HG03025 (cell line): ENCODE measurements around the gene KCNH1.

ENCODE experiments used
- ATAC-seq: cut with Tn5 transposase; IDR thresholded peaks from one replicate; pipeline ENCODE4 v1.9.1; 2021; ENCODE audit warnings: mild to moderate bottlenecking, moderate library complexity; ENCODE audit not compliant: unreplicated experiment, low FRiP score

KCNH1 gene

DNA sequence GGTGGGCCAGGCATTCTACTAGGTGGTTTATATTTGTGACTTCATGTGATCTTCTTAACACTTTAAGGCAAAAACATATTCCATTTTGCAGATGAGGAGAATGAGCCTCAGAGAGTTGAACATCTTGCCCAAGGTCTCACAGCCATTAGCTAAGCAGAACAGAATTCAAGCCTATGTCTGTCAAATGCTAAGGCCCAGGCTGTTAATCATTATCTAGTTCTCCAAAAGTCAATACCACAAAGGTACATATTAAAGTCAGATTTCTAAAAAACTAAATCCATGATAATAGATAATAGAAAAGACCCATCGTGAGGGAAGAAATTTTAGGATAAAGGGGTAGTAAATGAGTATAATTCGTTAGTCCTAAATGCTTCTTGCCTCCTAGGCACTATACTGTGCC, 234.3 kb downstream of the KCNH1 start:
- ATAC-seq: no peak

DNA sequence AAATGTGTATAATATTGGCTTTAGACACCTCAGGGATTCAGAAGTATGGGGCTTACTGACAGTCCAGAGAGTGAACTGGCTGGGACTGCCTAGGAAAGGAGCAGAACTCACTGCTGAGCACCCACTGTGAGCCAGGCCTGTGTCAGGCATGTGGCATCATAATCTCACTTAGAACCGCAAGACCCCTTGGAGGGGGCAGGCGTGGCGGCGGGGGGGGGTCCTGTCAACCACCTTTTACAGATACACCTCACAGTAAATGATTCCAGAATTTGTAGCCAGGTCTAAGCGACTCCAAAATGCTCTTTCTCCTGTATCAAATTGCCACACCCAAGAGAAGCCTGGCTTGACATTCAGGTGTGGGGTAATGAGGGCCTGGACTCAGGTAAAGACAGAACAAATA, 235.5 kb downstream of the KCNH1 start:
- no peak for ATAC-seq

DNA sequence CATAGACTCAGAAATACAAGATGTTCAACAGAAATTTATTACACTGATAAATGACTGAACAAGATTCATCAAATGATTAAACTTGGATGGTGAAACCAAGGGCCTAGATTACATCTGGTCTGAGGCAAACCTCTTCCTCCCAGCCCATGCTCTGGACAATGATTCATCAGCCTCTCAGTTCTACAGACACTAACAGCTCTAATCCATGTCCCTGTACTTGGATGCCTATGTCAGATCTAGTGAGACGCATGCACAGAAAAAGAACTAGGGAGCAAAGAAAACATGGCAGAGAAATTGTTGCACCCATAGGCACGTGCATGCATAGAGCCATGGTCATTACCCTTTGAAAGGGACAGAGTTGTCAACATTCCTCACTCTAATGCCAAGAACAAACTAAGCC, 250.1 kb downstream of the KCNH1 start:
- ATAC-seq: no peak

DNA sequence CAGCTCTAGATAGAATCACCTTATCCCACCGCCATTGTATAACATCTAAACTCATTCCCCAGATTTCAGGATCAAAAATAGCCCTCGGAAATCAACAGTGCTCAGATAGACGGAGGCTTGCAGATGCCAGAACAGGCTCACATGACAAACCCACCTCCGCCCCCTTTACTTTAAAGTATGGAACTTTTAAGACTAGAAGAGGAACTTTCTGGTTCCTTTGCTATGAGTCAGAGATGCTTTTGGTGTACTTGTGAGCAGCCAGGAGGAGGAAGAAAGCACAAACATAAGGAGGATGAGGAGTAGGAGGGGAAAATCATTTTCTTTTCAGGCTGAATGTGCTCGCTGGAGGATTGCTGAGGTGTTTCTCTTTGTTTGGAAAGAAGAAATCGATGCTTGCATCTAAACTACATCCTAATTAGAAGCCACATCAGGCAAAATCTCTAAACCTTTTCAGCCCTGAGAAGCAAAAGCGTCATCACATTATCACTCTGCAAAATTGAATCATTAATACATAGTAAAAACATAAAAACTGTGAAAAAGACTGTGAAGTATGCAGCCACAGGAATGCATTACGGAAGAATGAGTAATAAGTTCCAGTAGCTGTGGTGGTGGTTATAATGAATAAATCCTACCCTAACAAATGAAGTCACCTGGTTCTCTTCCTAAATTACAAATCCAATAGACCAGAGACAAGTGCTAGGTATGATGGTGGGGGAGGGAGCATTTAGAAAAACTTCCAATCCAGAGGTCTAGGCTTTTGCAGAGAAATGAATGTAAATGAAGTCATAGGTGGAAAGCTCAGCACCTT, 251.3 kb downstream of the KCNH1 start:
- no peak for ATAC-seq

DNA sequence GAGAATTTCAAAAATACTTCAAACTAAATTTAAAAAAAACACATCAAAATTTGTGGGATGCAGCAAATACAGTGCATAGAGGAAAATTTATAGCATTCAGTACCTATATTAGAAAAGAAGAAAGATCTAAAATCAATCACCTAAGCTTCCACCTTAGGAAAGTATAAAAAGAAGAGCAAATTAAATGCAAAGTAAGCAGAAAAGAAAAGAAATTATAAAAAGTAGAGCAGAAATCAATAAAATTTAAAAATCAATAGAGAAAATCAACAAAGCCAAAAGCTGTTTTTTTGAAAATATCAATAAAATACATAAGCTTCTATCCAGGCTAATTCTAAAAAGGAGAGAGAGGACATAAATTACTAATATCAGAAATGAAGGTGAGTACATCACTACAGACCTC, 255.4 kb downstream of the KCNH1 start:
- ATAC-seq: no peak

DNA sequence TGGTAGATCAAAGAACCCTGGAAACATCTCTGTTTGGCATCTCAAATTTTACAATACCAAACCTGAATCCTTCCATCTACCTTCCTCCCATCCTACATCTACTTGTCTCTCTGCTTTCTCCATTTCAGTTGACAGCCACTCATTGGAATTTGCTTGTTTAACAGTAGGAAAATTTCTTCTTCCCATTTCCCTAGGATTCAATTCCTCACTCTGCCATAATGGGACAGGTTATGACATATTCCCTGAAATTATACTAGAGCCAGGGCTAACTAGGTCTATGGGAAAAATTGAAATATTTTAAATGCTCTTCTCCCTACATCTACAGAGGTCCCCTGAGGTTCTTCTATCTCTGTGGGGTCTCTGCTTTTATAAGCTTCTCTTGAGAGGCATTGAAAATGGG, 257.7 kb downstream of the KCNH1 start:
- no peak for ATAC-seq

DNA sequence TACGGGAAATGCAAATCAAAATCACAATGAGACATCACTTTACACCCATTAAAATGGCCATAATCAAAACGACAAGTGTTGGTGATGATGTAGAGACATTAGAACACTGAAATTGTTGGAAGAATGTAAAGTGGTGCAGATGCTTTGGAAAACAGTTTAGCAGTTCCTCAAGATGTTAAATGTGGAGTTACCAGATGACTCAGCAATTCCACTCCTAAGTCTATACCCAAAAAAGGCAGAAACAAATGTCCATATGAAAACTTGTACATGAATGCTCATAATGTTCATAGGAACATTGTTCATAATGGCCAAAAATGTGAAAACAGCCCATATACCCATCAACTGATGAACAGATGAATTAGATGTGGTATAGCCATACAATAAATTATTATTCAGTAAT, 267.4 kb downstream of the KCNH1 start:
- ATAC-seq: no peak

DNA sequence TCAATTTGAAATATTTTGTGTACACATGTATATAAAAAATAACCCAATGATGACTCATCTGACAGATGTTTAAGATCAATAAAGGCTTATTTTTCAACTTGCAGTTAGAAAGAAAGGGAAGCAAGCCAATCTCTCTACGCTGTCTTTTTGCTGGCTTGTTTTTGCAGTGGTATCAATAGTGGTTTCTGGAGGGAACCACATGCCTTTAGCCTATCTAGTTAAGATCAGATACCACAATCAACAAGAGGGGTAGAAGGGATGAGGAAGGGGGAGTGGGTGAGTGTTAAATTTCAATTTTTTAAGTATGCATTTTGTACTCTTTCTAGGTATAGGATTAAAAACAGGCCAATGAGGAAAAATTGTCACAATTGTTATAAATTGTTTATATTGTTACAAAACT, 276.2 kb downstream of the KCNH1 start:
- no peak for ATAC-seq

DNA sequence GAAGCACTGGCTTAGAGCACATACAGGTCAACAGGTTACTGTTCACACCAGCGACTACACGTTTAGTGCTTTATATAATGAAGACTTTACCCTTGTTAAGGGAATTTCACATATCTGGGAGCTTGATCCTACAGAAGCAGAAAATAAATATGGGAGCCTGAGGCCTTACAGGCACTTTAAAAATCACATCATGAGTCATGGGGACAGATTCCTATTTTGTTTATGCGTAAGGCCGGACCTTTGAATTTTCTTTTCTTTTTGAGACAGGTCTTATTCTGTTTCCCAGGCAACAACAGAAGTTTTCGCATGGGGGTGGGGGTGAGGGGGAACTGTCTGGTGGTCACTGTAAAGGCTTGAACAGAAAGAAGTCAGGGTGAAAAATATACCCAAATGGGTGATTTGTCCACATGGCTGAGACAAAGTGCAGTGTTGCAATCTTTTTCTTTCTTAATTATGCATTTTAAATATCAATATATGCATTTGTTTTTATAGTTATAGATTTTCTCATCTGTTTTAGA, 276.7 kb downstream of the KCNH1 start:
- ATAC-seq: no peak

DNA sequence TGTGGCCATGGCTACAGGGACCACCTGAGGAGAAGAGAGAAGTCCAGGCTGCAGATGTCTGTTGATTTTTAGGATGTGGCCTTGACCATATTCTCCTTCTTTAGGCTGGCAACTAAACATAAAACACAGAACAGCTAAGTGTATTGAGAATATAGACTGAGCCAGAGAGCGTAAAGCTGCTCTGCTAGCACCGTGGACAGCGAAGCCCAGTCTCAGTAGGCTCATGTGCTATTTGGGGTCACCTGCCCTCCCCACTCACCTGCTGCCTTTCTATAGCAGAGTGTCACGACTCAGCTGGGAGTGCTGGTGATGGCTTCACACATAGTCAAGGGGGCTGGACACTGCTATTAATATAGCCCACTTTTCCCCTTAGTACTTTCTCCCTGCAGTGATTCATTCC, 278.5 kb downstream of the KCNH1 start:
- no peak for ATAC-seq

DNA sequence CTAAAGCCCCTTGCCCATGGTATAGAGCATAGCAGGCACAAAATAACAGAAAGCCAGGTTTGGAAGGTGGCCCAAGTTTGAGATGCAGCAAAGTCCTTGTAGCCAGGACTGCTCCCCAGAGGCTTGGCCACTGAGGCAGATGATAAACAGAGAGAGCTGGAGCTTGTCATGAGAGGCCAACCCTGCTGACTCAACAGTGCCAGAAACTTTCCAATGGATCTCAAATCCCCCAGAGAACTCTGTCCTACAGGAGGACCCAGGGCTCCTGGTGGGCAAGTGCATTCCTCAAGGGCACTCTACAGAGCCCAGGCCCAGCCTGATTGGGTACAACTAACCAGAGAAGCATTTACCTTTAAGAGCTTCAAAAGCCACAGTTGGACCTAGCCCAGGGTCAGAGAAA, 280.7 kb downstream of the KCNH1 start:
- no peak for ATAC-seq

DNA sequence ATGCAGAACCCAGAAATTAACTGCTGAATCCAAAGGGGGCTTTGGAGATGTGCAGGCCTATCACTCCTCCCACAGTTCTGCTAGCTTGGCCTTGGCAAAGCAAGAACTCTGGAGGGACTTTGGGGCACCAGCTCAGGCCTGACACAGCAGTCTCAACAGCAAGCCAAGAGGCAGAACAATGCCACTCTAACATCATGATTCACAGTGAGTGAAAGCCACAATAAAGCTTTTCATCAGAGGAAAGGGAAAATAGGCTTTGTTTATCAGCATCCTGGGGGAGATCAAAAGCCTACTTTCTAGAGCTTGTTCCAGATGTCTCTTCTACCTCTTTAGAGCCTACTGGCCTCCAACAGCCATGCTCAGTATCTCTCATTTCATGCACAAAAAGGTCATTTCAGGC, 283.4 kb downstream of the KCNH1 start:
- ATAC-seq: no peak

DNA sequence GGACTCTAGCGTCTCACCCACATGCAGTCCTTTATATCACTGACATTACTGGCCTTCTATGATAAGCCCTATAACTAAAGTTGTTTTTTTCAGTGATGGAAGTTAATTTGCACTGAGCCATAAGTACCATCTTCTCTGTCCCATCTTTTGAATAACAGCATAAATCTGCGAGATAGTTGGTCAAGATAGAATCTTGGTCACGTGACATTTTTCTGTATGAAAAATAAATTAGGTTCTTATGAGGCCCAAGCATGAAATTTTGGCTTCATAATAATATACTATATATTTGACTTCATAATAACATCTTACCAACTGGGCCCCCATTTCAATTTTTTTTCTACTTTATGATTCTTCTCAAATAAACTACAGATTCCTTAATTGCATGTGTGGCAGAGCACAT, 285.5 kb downstream of the KCNH1 start:
- no peak for ATAC-seq

DNA sequence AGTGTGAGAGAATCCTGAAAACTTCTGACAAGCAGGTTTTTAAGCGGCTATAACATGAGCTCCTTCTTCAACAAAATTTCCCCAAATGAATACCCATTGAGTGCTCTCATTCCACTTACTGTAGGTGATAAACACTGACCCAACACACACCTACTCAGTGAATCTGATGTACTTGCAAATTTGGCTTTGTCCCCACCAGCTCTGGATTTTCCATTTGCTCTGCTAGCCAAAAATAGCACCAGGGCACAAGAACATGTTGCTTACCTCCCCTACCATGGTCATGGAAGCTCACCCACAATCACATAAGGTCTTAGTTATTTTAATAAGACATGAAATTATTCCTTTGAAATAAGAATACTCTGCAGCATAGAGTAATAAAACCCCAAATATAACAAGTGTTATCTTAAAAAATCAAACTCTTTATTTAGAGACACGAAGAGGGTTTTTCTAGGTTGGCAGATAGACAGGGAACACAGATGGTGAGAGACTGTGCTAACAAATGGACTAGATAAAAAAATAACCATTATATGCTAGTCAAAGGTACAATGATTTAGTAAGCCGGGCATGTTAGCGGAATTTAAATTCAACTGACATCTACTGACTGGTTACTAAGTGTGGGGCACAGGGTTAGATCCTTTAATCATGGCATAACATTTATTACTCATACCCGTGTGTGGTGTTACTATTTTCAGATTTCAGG, 291.9 kb downstream of the KCNH1 start:
- ATAC-seq: no peak

DNA sequence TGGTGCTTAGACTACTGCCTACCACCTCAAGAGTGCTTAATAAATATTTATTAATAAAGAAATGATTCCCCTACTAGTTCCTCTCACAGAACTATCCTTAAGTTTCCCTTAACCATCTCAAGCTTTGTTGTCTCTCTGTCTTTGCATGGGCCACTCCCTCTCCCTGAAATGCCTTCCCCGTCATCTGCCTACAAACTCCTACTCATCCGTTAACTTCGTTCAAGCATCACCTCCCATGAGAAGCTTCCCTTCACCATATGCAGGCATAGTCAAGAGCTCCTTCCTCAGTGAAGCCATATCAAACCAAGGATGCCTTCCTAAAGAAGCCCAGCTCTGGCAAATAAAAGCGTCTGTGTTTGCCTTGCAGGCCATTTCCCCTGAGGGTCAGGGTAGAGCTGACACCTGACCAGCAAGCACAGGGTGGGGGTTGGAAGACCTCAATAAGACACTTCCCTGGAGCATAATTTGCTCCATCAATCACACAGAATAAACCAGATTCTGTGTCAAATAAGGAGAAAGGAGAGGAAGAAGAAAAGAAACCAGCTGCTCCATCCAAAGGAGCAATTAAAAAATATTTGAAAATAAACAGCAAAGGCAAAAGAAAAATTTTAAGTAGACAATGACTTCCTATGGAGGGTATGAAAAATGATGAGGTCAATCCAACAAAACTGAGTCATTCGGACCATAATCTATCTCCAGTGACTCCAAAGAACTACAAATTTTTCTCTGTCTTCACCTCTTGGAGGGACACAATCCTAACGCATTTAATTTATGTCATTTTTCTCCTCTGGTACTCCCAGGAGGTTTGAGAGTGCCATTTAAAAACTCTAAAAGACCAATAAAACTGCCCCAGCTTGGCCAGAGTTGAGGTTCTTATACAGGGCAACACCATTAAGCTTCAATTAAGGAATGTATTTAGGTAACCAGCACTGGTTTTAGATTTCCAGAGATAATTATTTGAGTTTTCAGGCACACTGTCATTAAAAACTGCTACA, 303.6 kb downstream of the KCNH1 start:
- ATAC-seq: no peak

DNA sequence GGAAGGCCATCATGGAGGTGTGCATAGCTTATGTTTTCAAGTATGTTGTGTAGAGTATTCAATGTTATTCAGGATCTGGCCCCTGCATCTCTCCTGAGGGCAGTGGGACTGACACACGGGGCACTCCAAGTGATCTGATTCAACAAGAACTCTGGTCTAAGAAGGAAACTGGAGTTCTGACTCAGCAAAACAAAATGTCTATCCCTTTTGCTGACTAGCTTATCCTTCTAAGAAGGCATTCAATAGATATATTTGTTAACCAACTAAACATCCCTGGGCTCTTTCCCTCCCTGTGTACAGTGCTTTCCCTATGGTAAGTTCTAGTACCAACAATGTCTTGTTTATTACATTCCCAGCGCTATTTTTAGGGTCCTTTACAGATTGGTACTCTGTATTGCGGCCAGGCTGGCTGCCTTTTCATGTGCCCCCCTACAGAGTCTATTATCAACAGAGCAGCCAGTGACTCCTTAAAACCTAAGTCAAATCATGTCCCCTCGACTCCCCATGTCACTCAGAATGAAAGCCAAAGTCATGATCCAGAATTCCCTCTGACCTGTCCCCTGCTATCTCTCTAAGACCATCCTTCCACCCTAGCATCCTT, 304.9 kb downstream of the KCNH1 start:
- ATAC-seq: no peak

DNA sequence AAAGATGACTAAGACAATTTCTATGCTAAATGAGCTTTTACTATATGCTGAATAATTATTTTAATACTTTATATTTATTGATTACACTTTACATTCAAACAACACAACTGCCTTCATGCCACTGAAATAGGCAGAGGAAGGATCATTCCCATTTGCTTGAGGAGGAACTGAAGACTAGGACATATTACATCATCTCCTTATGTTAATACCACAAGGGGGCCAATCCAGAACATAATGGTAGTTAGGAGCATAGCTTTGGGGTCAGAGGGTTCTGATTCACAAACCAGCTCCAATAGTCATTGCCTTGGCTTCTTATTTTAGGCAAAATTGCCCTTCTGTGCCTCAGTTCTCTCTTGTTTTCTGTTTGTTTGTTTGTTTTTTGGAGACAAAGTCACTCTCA, 306.5 kb downstream of the KCNH1 start:
- ATAC-seq: no peak

DNA sequence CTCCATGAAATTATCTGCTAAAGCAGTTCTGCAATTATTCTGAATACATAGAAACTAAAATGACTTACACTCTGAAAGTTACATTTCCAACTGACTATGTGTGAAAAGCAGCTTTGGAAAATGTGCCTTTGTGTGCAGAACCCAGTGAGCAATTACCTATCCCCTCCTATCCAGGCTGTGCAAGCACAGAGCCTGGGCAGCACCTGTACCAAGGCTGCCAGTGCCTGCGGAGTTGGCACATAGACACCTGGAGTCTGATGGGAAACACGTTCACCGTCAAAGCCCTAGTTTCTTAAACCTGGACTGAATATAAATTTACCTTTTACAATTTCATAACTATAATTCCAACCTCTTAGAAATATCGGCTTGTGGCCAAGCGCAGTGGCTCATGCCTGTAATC, 307.3 kb downstream of the KCNH1 start:
- no peak for ATAC-seq

DNA sequence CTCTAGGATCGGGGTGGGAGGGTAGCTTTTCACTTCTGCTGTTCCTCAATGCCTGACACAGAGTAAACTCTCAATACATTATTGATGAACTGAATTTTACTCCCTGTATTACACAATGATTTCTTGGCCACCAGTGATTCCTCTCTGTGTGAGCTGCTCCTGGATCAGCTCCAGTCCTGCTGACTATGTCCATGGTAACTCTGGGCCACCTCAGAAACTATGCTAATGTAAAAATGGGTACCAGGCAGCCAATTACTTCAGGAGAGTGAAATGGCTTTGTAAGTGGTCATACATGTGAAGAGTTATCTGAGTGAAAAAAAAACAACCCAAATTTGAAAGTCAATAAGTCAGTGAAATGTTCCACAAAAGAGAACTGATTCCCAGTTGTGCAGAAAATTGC, 311.0 kb downstream of the KCNH1 start:
- ATAC-seq: no peak

DNA sequence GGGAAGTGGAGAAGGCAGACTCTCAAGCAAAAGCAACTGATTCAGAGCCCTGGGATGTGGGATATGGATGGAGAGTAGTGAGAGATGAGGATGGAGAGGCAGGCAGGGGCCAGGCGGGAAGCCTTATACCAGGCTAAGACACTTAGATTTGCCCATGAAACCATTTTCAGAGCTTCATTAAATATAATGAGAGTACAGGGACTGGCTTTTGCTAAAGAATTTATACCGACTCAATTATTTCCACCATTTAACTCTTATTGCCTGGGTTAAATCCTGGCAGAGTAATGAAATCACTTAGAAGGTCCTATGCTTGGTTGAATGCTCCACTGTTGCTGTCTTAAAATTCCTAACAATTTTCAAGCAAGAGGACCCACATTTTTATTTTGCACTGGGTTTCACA, 311.7 kb downstream of the KCNH1 start:
- no peak for ATAC-seq
